Neutrophil (primary cell): ENCODE measurements around the gene PREX1.
A peak's percentile ranks its signal among the peaks of the same experiment; 100 is the strongest.

Experiments
- H3K27ac ChIP-seq: fragments of 200-600 bp; sonication (generic); 2 replicates; pipeline ENCODE4 v1.5.1; 2016; ENCODE audit warnings: mild to moderate bottlenecking, moderate library complexity
- H3K27me3 ChIP-seq: fragments of 200-600 bp; sonication (generic); 2 replicates; pipeline ENCODE4 v1.6.0; 2016; ENCODE audit warnings: mild to moderate bottlenecking
- H3K36me3 ChIP-seq: fragments of 200-600 bp; sonication (generic); 2 replicates; pipeline ENCODE4 v1.5.1; 2017
- H3K4me1 ChIP-seq, 2 experiments: fragments of 200-600 bp in 1 of 2; sonication (generic) in 1 of 2; 1 replicate in 1 of 2; 2 replicates in 1 of 2; pipeline versions ENCODE4 v1.5.1 to v1.6.1; 2013 to 2016; ENCODE audit warnings: low read depth in 1 of 2, low read length in 1 of 2, mild to moderate bottlenecking in 1 of 2, moderate library complexity in 1 of 2; ENCODE audit not compliant: control insufficient read depth in 1 of 2, insufficient read depth in 1 of 2
- H3K4me3 ChIP-seq, 2 experiments: fragments of 200-600 bp in 1 of 2; sonication (generic) in 1 of 2; 1 replicate in 1 of 2; 2 replicates in 1 of 2; pipeline ENCODE4 v1.5.1; 2013 to 2016; ENCODE audit warnings: low read depth in 1 of 2, low read length in 1 of 2, mild to moderate bottlenecking in 1 of 2, moderate library complexity in 1 of 2
- H3K9me3 ChIP-seq: fragments of 200-600 bp; sonication (generic); 2 replicates; pipeline ENCODE4 v1.5.1; 2016
- CTCF ChIP-seq: fragments of 200-600 bp; sonication (generic); IDR thresholded peaks from 2 replicates; pipeline ENCODE4 v1.5.1; 2016; ENCODE audit warnings: antibody characterized with exemption

PREX1 gene

GRCh38 chr20:48671141-48671540 is 156.7 kb downstream of the PREX1 start:
- H3K27me3 ChIP-seq = no peaks in the 10 kb centered on the region
- H3K27ac ChIP-seq = peak overlapping the region; percentile 31
- peaks cover 100% of the 10 kb centered on the region for H3K36me3 ChIP-seq
- no peaks in the 10 kb centered on the region for H3K9me3 ChIP-seq
- no peak for TF ChIP-seq CTCF
- H3K4me1 ChIP-seq = peaks cover 35 to 41% of the 10 kb centered on the region in 2 experiments
- H3K4me3 ChIP-seq = no peak overlapping the region

- Histone ChIP-seq H3K4me3 (no peak overlapping the region), H3K4me1 (peaks cover 35 to 41% of the 10 kb centered on the region in 2 experiments), H3K27ac (peak overlapping the region; percentile 31), H3K9me3 (no peaks in the 10 kb centered on the region), H3K27me3 (no peaks in the 10 kb centered on the region), H3K36me3 (peaks cover 100% of the 10 kb centered on the region)
- no peak for TF ChIP-seq CTCF
Observed at GRCh38 chr20:48669946-48670605, 157.7 kb downstream of the PREX1 start.

- no peaks in the 10 kb centered on the region for H3K27me3 ChIP-seq
- peaks cover 21 to 29% of the 10 kb centered on the region in 2 experiments for H3K4me1 ChIP-seq
- no peak overlapping the region for H3K4me3 ChIP-seq
- H3K27ac ChIP-seq = peak overlapping the region; percentile 10
- no peaks in the 10 kb centered on the region for H3K9me3 ChIP-seq
- TF ChIP-seq CTCF = no peak
- H3K36me3 ChIP-seq = peaks cover 100% of the 10 kb centered on the region
Observed at GRCh38 chr20:48668451-48668946, 159.3 kb downstream of the PREX1 start.

- Histone ChIP-seq H3K27me3 (no peaks in the 10 kb centered on the region), H3K4me3 (no peak overlapping the region), H3K36me3 (peaks cover 100% of the 10 kb centered on the region), H3K27ac (no peak overlapping the region), H3K4me1 (peaks cover 16 to 25% of the 10 kb centered on the region in 2 experiments), H3K9me3 (no peaks in the 10 kb centered on the region)
- no peak for TF ChIP-seq CTCF
Observed at GRCh38 chr20:48667889-48668413, 159.8 kb downstream of the PREX1 start.

GRCh38 chr20:48667481-48667880 is 160.3 kb downstream of the PREX1 start:
- H3K27ac ChIP-seq = no peak overlapping the region
- peaks cover 11 to 23% of the 10 kb centered on the region in 2 experiments for H3K4me1 ChIP-seq
- H3K27me3 ChIP-seq = no peaks in the 10 kb centered on the region
- peaks cover 100% of the 10 kb centered on the region for H3K36me3 ChIP-seq
- TF ChIP-seq CTCF = no peak
- no peaks in the 10 kb centered on the region for H3K9me3 ChIP-seq
- H3K4me3 ChIP-seq = no peak overlapping the region
